ENCODE data around the gene LGMN. TPM values are rescaled to one million over a fixed set of nuclear protein-coding genes. Genes with fewer than 3 reads are reported as not detected.
A peak's percentile ranks its signal among the peaks of the same experiment; 100 is the strongest.

LGMN gene
- total and polyA plus RNA-seq, 9 of the 15 experiments (the other 6 are each of a cell fraction or from before 2014, with no cell fraction given) = 0.05 to 1.4 (median 0.43) TPM; not detected in 2

- DNase-seq (ENCODE audit: extremely low read depth in 1 of 4, low spot score in 3 of 4) (peak; percentile 4 to 12 (median 10)), FAIRE-seq (no peak), ATAC-seq (peak; percentile 59)
- H3K9me3 ChIP-seq (replicated peaks; ENCODE audit: control insufficient read depth, insufficient read depth, low read depth, low read length) = peaks cover 8% of the 10 kb centered on the region
- BruUV-seq (replicated peaks) = no TSS peak
- no peaks in the 10 kb centered on the region for H3K9me1 ChIP-seq (ENCODE audit: control insufficient read depth, insufficient read depth, low read length)
- H3K4me3 ChIP-seq = peak overlapping the region; percentile 74
- peaks cover 15% of the 10 kb centered on the region; the same call in 2 of the 3 replicates for H3K36me3 ChIP-seq (ENCODE audit: control insufficient read depth, insufficient read depth, low read length)
- ChIA-PET CTCF (ENCODE audit: low intra/inter-chr PET ratio) (no interaction called here), POLR2A (no interaction called here)
- 0% methylated on average over 9 of the region's 20 CpGs for WGBS (ENCODE audit: insufficient coverage, low coverage, missing lambda C conversion rate)
- TF ChIP-seq SUPT5H (IDR thresholded peaks at IDR 0.05) (0 out of 2 replicates have a peak, but pooled peaks have one; percentile 9), GTF2F1 (IDR thresholded peaks at IDR 0.05; ENCODE audit: low read depth, low read length) (no peak), ZBTB7A (IDR thresholded peaks at IDR 0.05; ENCODE audit: borderline replicate concordance, control insufficient read depth, low read depth, low read length) (0 out of 2 replicates have a peak, but pooled peaks have one; percentile 8), SMAD1 (IDR thresholded peaks at IDR 0.05; ENCODE audit: low read depth, low read length, partially characterized antibody) (no peak), MIER1 (IDR thresholded peaks at IDR 0.05; ENCODE audit: low read depth) (no peak), ASH1L (IDR thresholded peaks at IDR 0.05; ENCODE audit: borderline replicate concordance, low read depth, partially characterized antibody) (no peak), NCOA1 (IDR thresholded peaks at IDR 0.05; ENCODE audit: low read depth) (0 out of 2 replicates have a peak, but pooled peaks have one; percentile 7), E2F4 (CRISPR knock-in tag; IDR thresholded peaks at IDR 0.05; ENCODE audit: low read depth) (peak; percentile 50; the same call in 1 of the 2 replicates), ZNF263 (CRISPR knock-in tag; IDR thresholded peaks at IDR 0.05; ENCODE audit: borderline replicate concordance) (0 out of 2 replicates have a peak, but pooled peaks have one; percentile 6), EGR1 (conservative IDR thresholded peaks at IDR 0.05) (0 out of 2 replicates have a peak, but pooled peaks have one; percentile 7), ZFX (CRISPR knock-in tag; IDR thresholded peaks at IDR 0.05) (peak; percentile 80), NR2C2 (CRISPR knock-in tag; IDR thresholded peaks at IDR 0.05) (no peak), NR2C2 (tag; IDR thresholded peaks at IDR 0.05) (peak; percentile 7), RBFOX2 (IDR thresholded peaks at IDR 0.05; ENCODE audit: low read depth, low read length) (peak; percentile 51), NCOA2 (IDR thresholded peaks at IDR 0.05; ENCODE audit: partially characterized antibody in 2 of 2) (no peak), RBBP5 (IDR thresholded peaks at IDR 0.05; ENCODE audit: borderline replicate concordance, insufficient read depth, low read length, poor library complexity, severe bottlenecking) (peak; percentile 37), SIN3B (IDR thresholded peaks at IDR 0.05; ENCODE audit: low read depth) (no peak), DDX20 (tag; IDR thresholded peaks at IDR 0.05; ENCODE audit: low read depth) (no peak), WHSC1 (IDR thresholded peaks at IDR 0.05; ENCODE audit: low read length) (no peak), ZNF24 (IDR thresholded peaks at IDR 0.05) (no peak)
- intact Hi-C loops (cut with micrococcal nuclease) (no loop called here), in situ Hi-C loops (cut with MboI) (no loop called here)
- H3K4me1 ChIP-seq (replicated peaks in 1 of 2; ENCODE audit: control insufficient read depth in 2 of 2, insufficient read depth in 2 of 2, low read length in 2 of 2) = peaks cover 7 to 8% of the 10 kb centered on the region in 2 experiments; a peak in 4 of 5 replicates
- H3K9ac ChIP-seq (ENCODE audit: insufficient read depth in 1 of 2, low read depth in 2 of 2, low read length in 2 of 2) = peak overlapping the region; percentile 98 to 99
- H3K4me2 ChIP-seq (ENCODE audit: insufficient read depth, low read length) = peak overlapping the region; percentile 95
- peak overlapping the region; percentile 68 for H2AFZ ChIP-seq (ENCODE audit: low read depth, low read length)
- peaks cover 28% of the 10 kb centered on the region for H3K79me2 ChIP-seq (ENCODE audit: control insufficient read depth, insufficient read depth, low read length)
- peak overlapping the region; percentile 97 for H3K27ac ChIP-seq (ENCODE audit: extremely low read depth, low read depth, low read length)
- H4K20me1 ChIP-seq (replicated peaks; ENCODE audit: control insufficient read depth, insufficient read depth, low read length) = no peaks in the 10 kb centered on the region
- no peaks in the 10 kb centered on the region for H3K27me3 ChIP-seq (ENCODE audit: control insufficient read depth in 2 of 2, insufficient read depth in 2 of 2, low read length in 2 of 2)
Measured at GRCh38 chr14:92794547-92794941, 46.1 kb upstream of the LGMN start.
